Trophoblast cell (in vitro differentiated cells and primary cell): ENCODE data around the gene RHBDL1.

Source experiments
- DNase-seq, 2 donors: peaks; one replicate each; pipeline ENCODE4 v3.0.0-alpha.2; 2016
- H2AFZ ChIP-seq: 2 replicates; pipeline ENCODE4 v1.6.1; 2013; ENCODE audit warnings: low read length, moderate library complexity, mild to moderate bottlenecking; ENCODE audit not compliant: insufficient read depth, poor library complexity
- H2AK5ac ChIP-seq: 2 replicates; pipeline ENCODE4 v1.6.1; 2013; ENCODE audit warnings: mild to moderate bottlenecking, low read length
- H2BK120ac ChIP-seq: 2 replicates; pipeline ENCODE4 v1.6.1; 2013; ENCODE audit warnings: low read length, mild to moderate bottlenecking, moderate library complexity; ENCODE audit not compliant: insufficient read depth, poor library complexity
- H2BK12ac ChIP-seq: 2 replicates; pipeline ENCODE4 v1.6.1; 2013; ENCODE audit warnings: mild to moderate bottlenecking, low read length, moderate library complexity
- H2BK5ac ChIP-seq: 2 replicates; pipeline ENCODE4 v1.6.1; 2013; ENCODE audit warnings: low read length, low read depth, moderate library complexity, mild to moderate bottlenecking; ENCODE audit not compliant: poor library complexity
- H3K14ac ChIP-seq: 2 replicates; pipeline ENCODE4 v1.6.1; 2013; ENCODE audit warnings: mild to moderate bottlenecking, low read length
- H3K18ac ChIP-seq: 2 replicates; pipeline ENCODE4 v1.6.1; 2013; ENCODE audit warnings: mild to moderate bottlenecking, low read length
- H3K23ac ChIP-seq: 2 replicates; pipeline ENCODE4 v1.6.1; 2013; ENCODE audit warnings: low read length
- H3K27ac ChIP-seq: 2 replicates; pipeline ENCODE4 v1.5.1; 2013; ENCODE audit warnings: low read depth, mild to moderate bottlenecking, inconsistent platforms, low read length, moderate library complexity
- H3K27me3 ChIP-seq: 2 replicates; pipeline ENCODE4 v1.6.1; 2013; ENCODE audit warnings: inconsistent platforms, mild to moderate bottlenecking, low read length, moderate library complexity; ENCODE audit not compliant: insufficient read depth
- H3K36me3 ChIP-seq, 2 experiments: 1 replicate in 1 of 2; 2 replicates in 1 of 2; pipeline ENCODE4 v1.6.1; 2013; ENCODE audit warnings: low read length in 2 of 2, mild to moderate bottlenecking in 2 of 2, moderate library complexity in 1 of 2; ENCODE audit not compliant: insufficient read depth in 2 of 2, control insufficient read depth in 1 of 2
- H3K4ac ChIP-seq: 2 replicates; pipeline ENCODE4 v1.6.1; 2013; ENCODE audit warnings: low read depth, mild to moderate bottlenecking, low read length, moderate library complexity
- H3K4me1 ChIP-seq, 2 experiments: 1 replicate in 1 of 2; 2 replicates in 1 of 2; pipeline ENCODE4 v1.6.1; 2013; ENCODE audit warnings: low read length in 2 of 2, mild to moderate bottlenecking in 2 of 2, moderate library complexity in 1 of 2; ENCODE audit not compliant: insufficient read depth in 2 of 2, control insufficient read depth in 1 of 2
- H3K4me2 ChIP-seq: 2 replicates; pipeline ENCODE4 v1.6.1; 2013; ENCODE audit warnings: inconsistent platforms, mild to moderate bottlenecking, low read length, moderate library complexity
- H3K4me3 ChIP-seq: 2 replicates; pipeline ENCODE4 v1.5.1; 2013; ENCODE audit warnings: mild to moderate bottlenecking, low read depth, low read length, inconsistent platforms
- H3K79me1 ChIP-seq: one replicate; pipeline ENCODE4 v1.6.1; 2013; ENCODE audit warnings: low read length
- H3K79me2 ChIP-seq: 2 replicates; pipeline ENCODE4 v1.6.1; 2013; ENCODE audit warnings: low read length, mild to moderate bottlenecking; ENCODE audit not compliant: control insufficient read depth, insufficient read depth, poor library complexity
- H3K9ac ChIP-seq: 2 replicates; pipeline ENCODE4 v1.6.1; 2013; ENCODE audit warnings: mild to moderate bottlenecking, low read length
- H3K9me3 ChIP-seq: 2 replicates; pipeline ENCODE4 v1.6.1; 2013; ENCODE audit warnings: low read depth, mild to moderate bottlenecking, control low read depth, inconsistent platforms, low read length; ENCODE audit not compliant: insufficient read depth
- H4K12ac ChIP-seq: 2 replicates; pipeline ENCODE4 v1.6.1; 2013; ENCODE audit warnings: low read depth, mild to moderate bottlenecking, low read length, moderate library complexity
- H4K8ac ChIP-seq: 2 replicates; pipeline ENCODE4 v1.6.1; 2013; ENCODE audit warnings: low read depth, mild to moderate bottlenecking, low read length, moderate library complexity
- H4K91ac ChIP-seq: one replicate; pipeline ENCODE4 v1.6.1; 2013; ENCODE audit warnings: low read depth, mild to moderate bottlenecking, low read length, moderate library complexity
- WGBS: extraction: QIAGEN DNeasy Blood & Tissue Kit; methylation state at CpG from one replicate; pipeline ENCODE4 v1.1.7; 2013; ENCODE audit warnings: missing lambda C conversion rate; ENCODE audit not compliant: insufficient read length, insufficient coverage; ENCODE audit errors: extremely low coverage; 5-methylcytosine and 5-hydroxymethylcytosine counted together

The RHBDL1 gene

DNA sequence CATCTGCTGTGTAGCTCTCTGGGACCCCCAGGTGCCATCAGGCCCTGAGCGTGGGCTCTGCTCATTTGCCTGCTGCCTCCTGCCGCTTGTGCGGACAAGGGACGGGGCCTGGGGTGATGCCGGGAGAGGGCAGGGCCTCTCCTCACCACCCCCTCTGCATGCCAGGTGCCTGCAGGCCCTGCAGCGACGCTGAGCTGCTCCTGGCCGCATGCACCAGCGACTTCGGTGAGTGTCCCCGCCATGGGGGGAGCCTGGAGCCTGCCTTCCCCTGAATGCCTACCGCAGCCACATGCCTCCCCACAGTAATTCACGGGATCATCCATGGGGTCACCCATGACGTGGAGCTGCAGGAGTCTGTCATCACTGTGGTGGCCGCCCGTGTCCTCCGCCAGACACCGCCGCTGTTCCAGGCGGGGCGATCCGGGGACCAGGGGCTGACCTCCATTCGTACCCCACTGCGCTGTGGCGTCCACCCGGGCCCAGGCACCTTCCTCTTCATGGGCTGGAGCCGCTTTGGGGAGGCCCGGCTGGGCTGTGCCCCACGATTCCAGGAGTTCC lies 41.4 kb downstream of the RHBDL1 start:
- peaks cover 12% of the 10 kb centered on the region for H3K27me3 ChIP-seq
- H4K8ac ChIP-seq = no peak overlapping the region
- H3K79me2 ChIP-seq = peaks cover 6% of the 10 kb centered on the region
- no peak overlapping the region for H4K91ac ChIP-seq
- H4K12ac ChIP-seq = no peak overlapping the region
- peaks cover 30 to 35% of the 10 kb centered on the region in 2 experiments for H3K4me1 ChIP-seq
- DNase-seq = no peak
- no peak overlapping the region for H3K14ac ChIP-seq
- H3K4me2 ChIP-seq = no peak overlapping the region
- H3K9me3 ChIP-seq = peaks cover 15% of the 10 kb centered on the region
- H3K9ac ChIP-seq = no peak overlapping the region
- H3K36me3 ChIP-seq = no peaks in the 10 kb centered on the region
- H3K27ac ChIP-seq = no peak overlapping the region
- H2BK12ac ChIP-seq = no peak overlapping the region
- no CpG with 5 or more reads among the region's 29 CpGs for WGBS
- no peak overlapping the region for H3K4me3 ChIP-seq
- peaks cover 11% of the 10 kb centered on the region for H3K79me1 ChIP-seq
- H2BK5ac ChIP-seq = no peak overlapping the region
- H2AFZ ChIP-seq = no peak overlapping the region
- H3K4ac ChIP-seq = no peak overlapping the region
- H3K18ac ChIP-seq = no peak overlapping the region
- H3K23ac ChIP-seq = no peak overlapping the region
- no peak overlapping the region for H2AK5ac ChIP-seq
- no peak overlapping the region for H2BK120ac ChIP-seq

DNA sequence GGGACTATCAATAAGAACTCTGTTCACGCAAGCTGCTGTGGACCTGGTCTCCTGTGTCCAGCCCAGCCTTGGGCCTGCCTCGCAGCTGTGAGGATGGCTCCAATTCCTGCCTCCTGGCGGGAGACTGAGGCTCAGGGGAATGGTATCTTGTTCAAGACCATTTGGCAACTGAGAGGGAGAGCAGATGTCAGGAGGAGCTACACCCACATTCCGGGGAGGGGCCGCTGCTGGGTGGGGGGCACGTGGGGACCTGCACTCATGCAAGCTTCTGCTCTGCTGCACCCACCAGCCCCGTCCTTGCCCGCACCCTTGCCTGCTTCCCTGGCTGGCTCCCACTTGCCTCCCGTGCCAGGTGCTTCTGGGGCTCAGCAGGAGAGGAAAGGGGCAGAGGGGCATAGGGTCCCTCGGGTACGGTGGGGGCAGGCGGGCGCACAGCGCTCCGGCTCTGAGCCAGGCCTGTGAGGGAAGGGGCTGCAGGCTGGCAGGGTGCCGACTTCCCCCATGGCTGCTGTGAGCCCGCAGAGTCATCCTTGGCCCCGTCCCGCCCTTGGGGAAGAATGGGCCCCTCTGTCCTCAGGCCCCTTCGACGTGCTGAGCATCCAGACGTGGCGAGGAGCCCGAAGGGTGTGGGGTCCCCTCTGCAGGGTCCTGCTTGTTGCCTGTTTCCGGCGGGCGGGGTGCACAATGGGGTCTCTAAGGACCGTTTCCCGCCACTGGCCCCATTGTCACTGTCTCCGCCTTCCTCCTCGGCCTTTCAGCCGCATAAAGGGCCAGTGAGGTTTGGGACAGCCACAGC lies 42.2 kb downstream of the RHBDL1 start:
- Histone ChIP-seq H3K27ac (no peak overlapping the region), H2AK5ac (no peak overlapping the region), H3K4me3 (no peak overlapping the region), H3K9ac (no peak overlapping the region), H4K91ac (no peak overlapping the region), H2BK5ac (no peak overlapping the region), H2AFZ (no peak overlapping the region), H3K79me2 (peaks cover 6% of the 10 kb centered on the region), H3K36me3 (peaks cover 0 to 3% of the 10 kb centered on the region in 2 experiments), H3K18ac (no peak overlapping the region), H4K12ac (no peak overlapping the region), H2BK120ac (no peak overlapping the region), H4K8ac (no peak overlapping the region), H3K27me3 (peaks cover 12% of the 10 kb centered on the region), H3K14ac (no peak overlapping the region), H3K4me2 (no peak overlapping the region), H3K23ac (no peak overlapping the region), H3K9me3 (peaks cover 15% of the 10 kb centered on the region), H2BK12ac (no peak overlapping the region), H3K4ac (no peak overlapping the region), H3K79me1 (peaks cover 11% of the 10 kb centered on the region), H3K4me1 (peaks cover 31 to 35% of the 10 kb centered on the region in 2 experiments)
- no peak for DNase-seq
- WGBS = no CpG with 5 or more reads among the region's 32 CpGs

GRCh38 chr16:718389-718788 lies 42.9 kb downstream of the RHBDL1 start:
- Histone ChIP-seq H2BK120ac (no peak overlapping the region), H3K4me1 (peaks cover 31 to 35% of the 10 kb centered on the region in 2 experiments), H4K8ac (no peak overlapping the region), H2AK5ac (no peak overlapping the region), H2AFZ (no peak overlapping the region), H2BK12ac (no peak overlapping the region), H3K4ac (no peak overlapping the region), H3K27ac (no peak overlapping the region), H3K14ac (no peak overlapping the region), H3K4me2 (no peak overlapping the region), H2BK5ac (no peak overlapping the region), H3K36me3 (peaks cover 0 to 3% of the 10 kb centered on the region in 2 experiments), H3K79me1 (peaks cover 11% of the 10 kb centered on the region), H3K9ac (no peak overlapping the region), H4K91ac (no peak overlapping the region), H3K18ac (no peak overlapping the region), H3K79me2 (peaks cover 6% of the 10 kb centered on the region), H3K23ac (no peak overlapping the region), H4K12ac (no peak overlapping the region), H3K9me3 (peaks cover 15% of the 10 kb centered on the region), H3K27me3 (peaks cover 12% of the 10 kb centered on the region), H3K4me3 (no peak overlapping the region)
- no peak for DNase-seq
- no CpG with 5 or more reads among the region's 9 CpGs for WGBS

DNA sequence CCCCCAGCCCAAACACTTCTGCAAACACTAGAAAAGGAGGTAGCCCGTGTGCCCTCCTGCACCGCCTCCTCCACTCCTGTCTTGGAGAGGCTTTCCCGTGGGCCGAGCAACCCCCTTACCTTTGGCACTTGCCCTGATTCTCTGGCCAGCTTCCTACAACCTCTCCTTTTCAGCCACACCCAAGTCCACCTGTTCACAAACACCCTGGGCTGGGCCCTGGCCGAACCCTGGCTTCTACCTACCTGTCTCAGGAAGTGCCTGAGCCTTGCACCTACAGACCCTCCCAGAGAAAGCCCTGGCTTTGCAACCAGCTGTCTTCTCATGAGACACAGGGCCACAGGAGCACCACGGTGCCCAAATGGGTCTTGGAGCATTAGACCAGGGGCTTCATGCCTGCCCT lies 43.5 kb downstream of the RHBDL1 start:
- Histone ChIP-seq H3K36me3 (peaks cover 0 to 3% of the 10 kb centered on the region in 2 experiments), H3K14ac (no peak overlapping the region), H4K12ac (no peak overlapping the region), H3K4ac (no peak overlapping the region), H2AK5ac (no peak overlapping the region), H3K9ac (no peak overlapping the region), H2BK120ac (no peak overlapping the region), H3K79me1 (peaks cover 11% of the 10 kb centered on the region), H4K8ac (no peak overlapping the region), H3K79me2 (peaks cover 6% of the 10 kb centered on the region), H2AFZ (no peak overlapping the region), H3K27ac (no peak overlapping the region), H3K4me3 (no peak overlapping the region), H3K23ac (no peak overlapping the region), H3K9me3 (peaks cover 15% of the 10 kb centered on the region), H2BK12ac (no peak overlapping the region), H3K18ac (no peak overlapping the region), H4K91ac (no peak overlapping the region), H3K4me2 (no peak overlapping the region), H3K4me1 (peaks cover 28 to 31% of the 10 kb centered on the region in 2 experiments), H2BK5ac (no peak overlapping the region), H3K27me3 (peaks cover 12% of the 10 kb centered on the region)
- DNase-seq = no peak
- no CpG with 5 or more reads among the region's 6 CpGs for WGBS
